ENCODE data around the gene MRPL16. TPM values are rescaled to one million over a fixed set of nuclear protein-coding genes. Genes with fewer than 3 reads are reported as not detected.
"Not testable (repeated sequence)": the region's sequence is repeated elsewhere in the genome, so short reads cannot be mapped to it uniquely, and the experiment has no call there.

Gene MRPL16
- total and polyA plus RNA-seq, 4 experiments from 2014 or later = 33.2 to 92.2 (median 60.7) TPM

GRCh38 chr11:59848439-59848838 lies 37.9 kb upstream of the MRPL16 start:
- intact Hi-C loops (cut with micrococcal nuclease); H3K36me3 Mint-ChIP-seq; H3K27ac Mint-ChIP-seq; H3K27ac ChIP-seq (ENCODE audit: low read depth, low read length); H3K36me3 ChIP-seq (ENCODE audit: insufficient read depth, low read length); H3K27me3 ChIP-seq (ENCODE audit: insufficient read depth, low read length); H3K9me3 ChIP-seq (ENCODE audit: control insufficient read depth in 1 of 2, low read length in 2 of 2); CTCF ChIA-PET (ENCODE audit: partially characterized antibody); H3K4me3 ChIP-seq (ENCODE audit: low read length in 2 of 2); H3K27me3 Mint-ChIP-seq; H3K4me1 ChIP-seq (ENCODE audit: insufficient read depth, low read length); H3K4me1 Mint-ChIP-seq; H3K4me3 Mint-ChIP-seq; H3K9me3 Mint-ChIP-seq; DNase-seq; POLR2A ChIA-PET (ENCODE audit: partially characterized antibody): not testable (repeated sequence)

- no peaks in the 10 kb centered on the region for H3K27me3 ChIP-seq (ENCODE audit: insufficient read depth, low read length)
- Mint-ChIP-seq H3K27ac (peak overlapping the region in 1 of 7 donors; percentile 0), H3K36me3 (no peaks in the 10 kb centered on the region), H3K4me1 (no peaks in the 10 kb centered on the region), H3K4me3 (no peak overlapping the region), H3K27me3 (peaks cover 0 to 3% of the 10 kb centered on the region in 2 donors), H3K9me3 (no peaks in the 10 kb centered on the region)
- CTCF ChIA-PET (ENCODE audit: partially characterized antibody) = interaction anchor here (1.3 kb wide), 1 partner anchor 10 kb away, joined by 3 read pairs; no protein-coding TSS in a partner anchor
- H3K27ac ChIP-seq (ENCODE audit: low read depth, low read length) = no peak overlapping the region
- POLR2A ChIA-PET (ENCODE audit: partially characterized antibody) = no interaction called here
- H3K36me3 ChIP-seq (ENCODE audit: insufficient read depth, low read length) = no peaks in the 10 kb centered on the region
- intact Hi-C loops (cut with micrococcal nuclease) = no loop called here
- no peaks in the 10 kb centered on the region for H3K9me3 ChIP-seq (ENCODE audit: control insufficient read depth in 1 of 2, low read length in 2 of 2)
- no peak overlapping the region for H3K4me3 ChIP-seq (ENCODE audit: low read length in 2 of 2)
- H3K4me1 ChIP-seq (ENCODE audit: insufficient read depth, low read length) = no peaks in the 10 kb centered on the region
- DNase-seq = no peak
Measured at GRCh38 chr11:59847626-59848025, 37.0 kb upstream of the MRPL16 start.

GRCh38 chr11:59846556-59846955 lies 36.0 kb upstream of the MRPL16 start:
- intact Hi-C loops (cut with micrococcal nuclease) = no loop called here
- no peaks in the 10 kb centered on the region for H3K36me3 Mint-ChIP-seq
- DNase-seq = no peak
- no peaks in the 10 kb centered on the region for H3K36me3 ChIP-seq (ENCODE audit: insufficient read depth, low read length)
- H3K4me3 ChIP-seq (ENCODE audit: low read length in 2 of 2) = no peak overlapping the region
- CTCF ChIA-PET (ENCODE audit: partially characterized antibody) = interaction anchor here (0.6 to 1.0 kb wide), 2 partner anchors 13 to 376 kb away, joined by 3 read pairs; no protein-coding TSS in a partner anchor
- POLR2A ChIA-PET (ENCODE audit: partially characterized antibody) = no interaction called here
- H3K27me3 Mint-ChIP-seq = peaks cover 0 to 3% of the 10 kb centered on the region in 2 donors
- no peak overlapping the region for H3K4me3 Mint-ChIP-seq
- no peak overlapping the region for H3K27ac Mint-ChIP-seq
- H3K4me1 ChIP-seq (ENCODE audit: insufficient read depth, low read length) = no peaks in the 10 kb centered on the region
- H3K9me3 Mint-ChIP-seq = no peaks in the 10 kb centered on the region
- no peak overlapping the region for H3K27ac ChIP-seq (ENCODE audit: low read depth, low read length)
- H3K9me3 ChIP-seq (ENCODE audit: control insufficient read depth in 1 of 2, low read length in 2 of 2) = no peaks in the 10 kb centered on the region
- H3K27me3 ChIP-seq (ENCODE audit: insufficient read depth, low read length) = no peaks in the 10 kb centered on the region
- no peaks in the 10 kb centered on the region for H3K4me1 Mint-ChIP-seq

DNA sequence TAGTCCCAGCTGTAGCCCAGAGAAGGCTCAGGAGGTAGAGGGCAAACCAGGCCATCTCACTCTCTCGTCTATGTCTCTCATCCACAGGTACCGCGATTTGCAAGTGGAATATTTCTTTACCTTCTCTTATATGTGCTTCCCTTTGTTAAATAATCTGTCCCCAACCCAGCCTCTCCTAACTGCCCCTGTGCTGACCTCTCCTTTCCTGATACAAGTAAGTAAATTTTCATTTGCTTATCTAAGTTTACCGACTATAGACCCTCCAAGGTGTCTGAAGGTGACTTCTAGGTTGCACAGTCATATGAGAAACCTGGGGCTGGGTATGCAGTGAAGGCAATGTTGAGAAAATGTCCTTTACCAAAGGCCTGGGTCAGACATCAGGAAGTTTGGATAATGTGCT lies 34.8 kb upstream of the MRPL16 start, which contains the start of gene CBLIF:
Gene CBLIF, minus strand, starts transcription at position 101 of the 400 bp plus-strand sequence. Its CDS starts 46 bp downstream, at position 55.
- Histone ChIP-seq H3K4me1 (ENCODE audit: insufficient read depth, low read length) (no peaks in the 10 kb centered on the region), H3K27me3 (ENCODE audit: insufficient read depth, low read length) (no peaks in the 10 kb centered on the region), H3K36me3 (ENCODE audit: insufficient read depth, low read length) (no peaks in the 10 kb centered on the region), H3K9me3 (ENCODE audit: control insufficient read depth in 1 of 2, low read length in 2 of 2) (no peaks in the 10 kb centered on the region), H3K4me3 (ENCODE audit: low read length in 2 of 2) (no peak within 1 kb of the TSS), H3K27ac (ENCODE audit: low read depth, low read length) (no peak within 1 kb of the TSS)
- POLR2A ChIA-PET (ENCODE audit: partially characterized antibody) = no interaction called here
- DNase-seq = no peak
- CTCF ChIA-PET (ENCODE audit: partially characterized antibody) = no interaction called here
- Mint-ChIP-seq H3K27me3 (peaks cover 0 to 3% of the 10 kb centered on the region in 2 donors), H3K4me3 (no peak within 1 kb of the TSS), H3K36me3 (no peaks in the 10 kb centered on the region), H3K4me1 (no peaks in the 10 kb centered on the region), H3K27ac (no peak within 1 kb of the TSS), H3K9me3 (no peaks in the 10 kb centered on the region)
- intact Hi-C loops (cut with micrococcal nuclease) = no loop called here

- H3K36me3 Mint-ChIP-seq = no peaks in the 10 kb centered on the region
- Histone ChIP-seq H3K4me1 (ENCODE audit: insufficient read depth, low read length) (no peaks in the 10 kb centered on the region), H3K36me3 (ENCODE audit: insufficient read depth, low read length) (no peaks in the 10 kb centered on the region), H3K27ac (ENCODE audit: low read depth, low read length) (no peak overlapping the region), H3K9me3 (ENCODE audit: control insufficient read depth in 1 of 2, low read length in 2 of 2) (no peaks in the 10 kb centered on the region), H3K4me3 (ENCODE audit: low read length in 2 of 2) (no peak overlapping the region), H3K27me3 (ENCODE audit: insufficient read depth, low read length) (no peaks in the 10 kb centered on the region)
- intact Hi-C loops (cut with micrococcal nuclease) = no loop called here
- no peak overlapping the region for H3K4me3 Mint-ChIP-seq
- POLR2A ChIA-PET (ENCODE audit: partially characterized antibody) = no interaction called here
- H3K9me3 Mint-ChIP-seq = peaks cover 0 to 2% (median 0%) of the 10 kb centered on the region in 8 donors
- CTCF ChIA-PET (ENCODE audit: partially characterized antibody) = no interaction called here
- H3K4me1 Mint-ChIP-seq = no peaks in the 10 kb centered on the region
- no peak for DNase-seq
- no peak overlapping the region for H3K27ac Mint-ChIP-seq
- peaks cover 2 to 3% of the 10 kb centered on the region in 2 donors for H3K27me3 Mint-ChIP-seq
Measured at GRCh38 chr11:59842316-59842715, 31.7 kb upstream of the MRPL16 start.

DNA sequence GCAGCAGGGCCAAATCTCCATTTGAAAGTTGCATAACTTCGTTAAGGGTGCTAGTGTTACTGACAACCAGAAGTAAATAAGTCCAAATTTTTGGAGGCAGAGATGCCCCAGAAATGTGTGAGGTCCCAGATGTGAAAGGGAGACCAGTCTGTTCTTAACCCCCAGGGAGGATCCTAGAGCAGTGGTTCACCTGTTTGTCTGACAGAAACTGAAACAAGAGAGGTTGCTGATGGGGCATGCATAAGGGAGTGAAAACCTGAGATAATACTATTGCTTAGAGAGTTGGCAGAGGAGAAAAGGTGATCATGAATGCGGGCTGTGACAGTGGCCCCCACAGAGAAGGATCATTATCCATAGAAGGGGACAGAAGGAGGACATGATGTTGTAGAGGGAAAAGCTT lies 30.9 kb upstream of the MRPL16 start:
- no peaks in the 10 kb centered on the region for H3K4me1 Mint-ChIP-seq
- intact Hi-C loops (cut with micrococcal nuclease) = no loop called here
- H3K4me3 Mint-ChIP-seq = no peak overlapping the region
- H3K9me3 ChIP-seq (ENCODE audit: control insufficient read depth in 1 of 2, low read length in 2 of 2) = no peaks in the 10 kb centered on the region
- no peaks in the 10 kb centered on the region for H3K36me3 ChIP-seq (ENCODE audit: insufficient read depth, low read length)
- H3K4me1 ChIP-seq (ENCODE audit: insufficient read depth, low read length) = no peaks in the 10 kb centered on the region
- POLR2A ChIA-PET (ENCODE audit: partially characterized antibody) = no interaction called here
- no peaks in the 10 kb centered on the region for H3K27me3 ChIP-seq (ENCODE audit: insufficient read depth, low read length)
- CTCF ChIA-PET (ENCODE audit: partially characterized antibody) = no interaction called here
- no peak for DNase-seq
- H3K4me3 ChIP-seq (ENCODE audit: low read length in 2 of 2) = no peak overlapping the region
- peaks cover 0 to 2% (median 0%) of the 10 kb centered on the region in 8 donors for H3K9me3 Mint-ChIP-seq
- H3K27me3 Mint-ChIP-seq = peaks cover 2 to 3% of the 10 kb centered on the region in 2 donors
- no peaks in the 10 kb centered on the region for H3K36me3 Mint-ChIP-seq
- H3K27ac ChIP-seq (ENCODE audit: low read depth, low read length) = no peak overlapping the region
- H3K27ac Mint-ChIP-seq = no peak overlapping the region

DNA sequence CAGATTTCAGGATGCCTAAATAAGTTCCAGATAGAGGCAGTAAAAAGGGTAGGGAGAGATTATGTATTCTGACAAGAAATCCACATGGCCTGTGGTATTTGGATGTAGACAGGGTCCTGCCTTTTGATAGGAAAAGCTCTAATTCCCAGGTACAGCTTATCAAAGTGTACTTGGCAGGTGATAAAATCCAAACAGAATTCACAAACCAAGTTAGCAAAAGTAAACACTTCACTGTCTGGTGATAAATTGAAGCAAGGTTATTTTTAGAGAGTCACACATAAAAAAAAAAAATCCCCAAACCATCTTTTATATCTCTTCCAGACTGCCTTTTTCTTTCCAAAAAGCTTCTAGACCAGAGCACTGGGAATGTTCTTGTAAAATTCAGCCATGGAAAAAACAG lies 29.0 kb upstream of the MRPL16 start:
- no peak for DNase-seq
- H3K4me1 ChIP-seq (ENCODE audit: insufficient read depth, low read length) = no peaks in the 10 kb centered on the region
- intact Hi-C loops (cut with micrococcal nuclease) = no loop called here
- Mint-ChIP-seq H3K36me3 (no peaks in the 10 kb centered on the region), H3K9me3 (peaks cover 0 to 2% (median 0%) of the 10 kb centered on the region in 8 donors), H3K27me3 (peaks cover 2% of the 10 kb centered on the region in 2 donors), H3K27ac (no peak overlapping the region), H3K4me1 (no peaks in the 10 kb centered on the region), H3K4me3 (no peak overlapping the region)
- CTCF ChIA-PET (ENCODE audit: partially characterized antibody) = interaction anchor here (0.7 kb wide), 1 partner anchor 38 kb away, joined by 4 read pairs; no protein-coding TSS in a partner anchor
- no peaks in the 10 kb centered on the region for H3K27me3 ChIP-seq (ENCODE audit: insufficient read depth, low read length)
- H3K9me3 ChIP-seq (ENCODE audit: control insufficient read depth in 1 of 2, low read length in 2 of 2) = no peaks in the 10 kb centered on the region
- H3K4me3 ChIP-seq (ENCODE audit: low read length in 2 of 2) = no peak overlapping the region
- no peaks in the 10 kb centered on the region for H3K36me3 ChIP-seq (ENCODE audit: insufficient read depth, low read length)
- POLR2A ChIA-PET (ENCODE audit: partially characterized antibody) = no interaction called here
- H3K27ac ChIP-seq (ENCODE audit: low read depth, low read length) = no peak overlapping the region

DNA sequence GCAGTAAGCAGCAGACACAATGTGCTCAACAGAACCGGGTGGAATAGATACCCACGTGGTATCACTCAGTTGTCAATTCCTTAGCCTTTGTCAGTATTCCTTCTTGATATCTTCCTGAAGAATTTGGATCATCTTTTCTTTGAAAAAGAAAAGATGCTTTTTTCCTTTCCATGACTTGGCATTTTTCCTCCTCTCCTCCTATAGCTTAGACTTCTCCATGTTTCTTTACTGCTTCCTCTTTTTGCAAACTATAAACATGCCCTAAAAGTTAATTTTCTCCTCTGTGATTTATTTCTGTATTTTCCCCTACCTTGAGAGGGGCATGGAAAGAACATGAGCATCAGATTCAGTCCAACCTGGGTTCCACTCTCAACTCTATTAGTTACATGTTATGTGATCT lies 23.0 kb upstream of the MRPL16 start:
- peaks cover 0 to 7% of the 10 kb centered on the region in 2 donors for H3K27me3 Mint-ChIP-seq
- peaks cover 0 to 1% (median 0%) of the 10 kb centered on the region in 4 donors for H3K4me1 Mint-ChIP-seq
- H3K4me3 ChIP-seq (ENCODE audit: low read length in 2 of 2) = no peak overlapping the region
- H3K27ac ChIP-seq (ENCODE audit: low read depth, low read length) = no peak overlapping the region
- no peak overlapping the region for H3K27ac Mint-ChIP-seq
- no peaks in the 10 kb centered on the region for H3K27me3 ChIP-seq (ENCODE audit: insufficient read depth, low read length)
- intact Hi-C loops (cut with micrococcal nuclease) = no loop called here
- CTCF ChIA-PET (ENCODE audit: partially characterized antibody) = no interaction called here
- no peak for DNase-seq
- no peaks in the 10 kb centered on the region for H3K36me3 Mint-ChIP-seq
- no peaks in the 10 kb centered on the region for H3K36me3 ChIP-seq (ENCODE audit: insufficient read depth, low read length)
- H3K4me3 Mint-ChIP-seq = no peak overlapping the region
- H3K9me3 Mint-ChIP-seq = no peaks in the 10 kb centered on the region
- no peaks in the 10 kb centered on the region for H3K9me3 ChIP-seq (ENCODE audit: control insufficient read depth in 1 of 2, low read length in 2 of 2)
- POLR2A ChIA-PET (ENCODE audit: partially characterized antibody) = no interaction called here
- no peaks in the 10 kb centered on the region for H3K4me1 ChIP-seq (ENCODE audit: insufficient read depth, low read length)

All from CD4-positive, alpha-beta memory T cell (primary cell).